Stimulated activated CD8-positive, alpha-beta memory T cell treated with anti-CD3 and anti-CD28 coated beads, Interleukin-4, amount 100 ng/mL, for 48 hours (primary cell): ENCODE data around the gene PDXK.

Source experiments
- DNase-seq: peaks from one replicate; pipeline ENCODE4 v3.0.0-alpha.2; 2020

PDXK gene

GRCh38 chr21:43785134-43785533 is 66.2 kb downstream of the PDXK start:
- DNase-seq: no peak

DNA sequence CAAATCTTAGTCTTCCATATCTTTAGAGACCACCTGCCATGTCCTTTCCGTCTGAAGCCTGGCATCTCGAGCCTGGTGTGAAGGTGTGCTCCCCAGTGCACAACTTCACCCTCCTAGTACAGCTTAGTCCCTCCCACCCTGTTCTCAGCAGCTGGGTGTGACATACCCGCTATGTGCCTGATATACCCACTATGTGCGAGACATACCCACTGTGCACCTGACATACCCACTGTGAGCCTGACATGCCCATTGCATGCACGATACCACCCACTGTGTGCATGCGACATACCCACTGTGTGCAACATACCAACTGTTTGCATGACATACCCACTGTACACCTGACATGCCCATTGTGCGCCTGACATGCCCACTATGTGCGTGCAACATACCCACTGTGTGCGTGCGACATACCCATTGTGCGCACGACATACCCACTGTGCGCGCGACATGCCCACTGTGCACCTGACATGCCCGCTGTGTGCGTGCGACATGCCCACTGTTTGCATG is 67.4 kb downstream of the PDXK start:
- no peak for DNase-seq

- DNase-seq: no peak
Observed at GRCh38 chr21:43786807-43787440, 68.0 kb downstream of the PDXK start.

GRCh38 chr21:43789276-43790009 is 70.5 kb downstream of the PDXK start, which contains the start of gene RRP1:
Gene RRP1 (plus strand): TSS chr21:43789577. CDS start chr21:43789630, 53 bp downstream.
- peak; percentile 96 for DNase-seq

DNA sequence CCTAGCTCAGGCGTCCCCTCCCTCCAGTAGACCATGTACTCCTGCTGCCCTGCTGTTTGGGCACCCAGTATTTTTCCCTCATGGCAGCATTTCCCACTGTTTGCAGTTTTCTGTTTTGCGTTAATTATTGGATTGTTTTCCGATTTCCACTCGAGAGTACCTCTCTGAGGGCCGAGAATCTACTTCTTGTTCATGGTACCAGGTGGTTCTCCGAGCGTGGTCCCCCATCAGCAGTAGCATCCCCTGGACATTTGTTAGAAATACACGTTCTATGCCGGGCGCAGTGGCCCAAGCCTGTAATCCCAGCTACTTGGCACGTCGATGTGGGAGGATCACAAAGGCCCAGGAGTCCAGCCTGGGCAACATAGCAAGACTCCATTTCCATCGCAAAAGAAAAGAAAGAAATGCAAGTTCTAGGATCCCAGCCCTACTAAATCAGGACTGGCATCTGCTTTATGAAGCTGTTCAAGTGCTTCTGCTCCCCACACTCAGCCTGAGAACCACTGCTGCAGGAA is 71.1 kb downstream of the PDXK start:
- no peak for DNase-seq

GRCh38 chr21:43792406-43792805 is 73.5 kb downstream of the PDXK start:
- no peak for DNase-seq

- DNase-seq: no peak
Observed at GRCh38 chr21:43793243-43793642, 74.3 kb downstream of the PDXK start.

- no peak for DNase-seq
Observed at GRCh38 chr21:43794311-43794710, 75.4 kb downstream of the PDXK start.

- DNase-seq: no peak
Observed at GRCh38 chr21:43794857-43795256, 75.9 kb downstream of the PDXK start.

DNA sequence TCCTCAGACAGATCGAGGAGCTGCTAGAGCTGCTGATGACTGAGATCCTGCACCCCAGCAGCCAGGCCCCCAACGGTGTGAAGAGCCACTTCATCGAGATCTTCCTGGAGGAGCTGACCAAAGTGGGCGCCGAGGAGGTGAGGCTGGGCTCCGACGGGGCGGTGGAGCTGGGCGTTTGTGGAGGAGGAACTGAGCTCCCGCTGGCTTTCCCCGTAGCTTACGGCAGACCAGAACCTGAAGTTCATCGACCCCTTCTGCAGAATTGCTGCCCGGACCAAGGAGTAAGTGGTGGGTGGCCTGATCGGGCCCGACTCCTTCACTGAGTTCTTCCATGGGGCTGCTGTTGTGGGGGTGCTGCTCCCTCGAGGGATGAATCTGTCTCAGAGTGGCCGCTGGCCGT is 78.5 kb downstream of the PDXK start:
- DNase-seq: no peak

- DNase-seq: no peak
Observed at GRCh38 chr21:43797925-43798715, 79.2 kb downstream of the PDXK start.

DNA sequence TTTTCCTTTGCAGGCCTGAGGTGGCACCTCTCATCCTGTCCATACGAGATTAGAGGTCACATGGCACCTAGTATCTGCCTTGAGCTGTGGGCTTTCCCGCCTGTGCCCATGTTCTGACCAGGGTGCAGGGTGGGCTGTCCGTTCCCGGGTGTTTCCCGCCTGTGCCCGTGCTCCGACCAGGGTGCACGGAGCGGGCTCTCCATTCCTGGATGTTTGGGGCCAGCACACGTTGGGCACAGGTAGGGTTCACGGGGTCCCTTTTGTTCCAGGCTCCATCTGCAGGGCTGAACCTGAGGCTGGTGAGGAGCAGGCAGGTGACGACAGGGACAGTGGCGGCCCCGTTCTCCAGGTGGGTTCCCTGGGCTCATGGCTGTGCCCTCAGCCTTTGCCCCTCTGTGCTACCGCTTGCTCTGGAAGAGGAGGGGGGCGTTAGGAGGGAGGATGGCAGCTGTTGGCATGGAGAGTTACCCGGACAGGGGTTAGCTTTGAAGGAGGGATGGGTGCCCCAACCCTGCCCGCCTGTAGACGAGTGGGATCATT is 80.4 kb downstream of the PDXK start:
- no peak for DNase-seq

DNA sequence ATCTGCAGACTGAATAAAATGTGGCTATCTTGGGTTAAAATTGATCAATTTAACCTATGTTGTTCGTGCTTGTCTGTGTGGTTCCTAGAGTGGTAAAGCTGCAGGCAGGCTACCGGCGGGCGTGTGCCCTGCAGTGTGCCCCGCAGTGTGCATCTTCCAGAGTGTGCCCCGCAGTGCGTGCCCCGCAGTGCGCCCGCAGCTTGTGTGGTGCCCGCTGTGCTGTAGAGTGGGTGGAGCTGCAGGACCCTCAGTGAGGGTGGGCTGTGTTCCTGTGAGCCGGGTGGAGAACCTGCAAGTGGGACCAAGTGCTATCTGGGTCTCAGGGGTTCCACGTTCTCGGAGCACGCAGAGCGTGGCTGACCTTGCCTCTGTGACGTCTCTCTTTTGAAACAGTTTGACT is 81.2 kb downstream of the PDXK start:
- no peak for DNase-seq

- DNase-seq: no peak
Observed at GRCh38 chr21:43800566-43800965, 81.6 kb downstream of the PDXK start.

- no peak for DNase-seq
Observed at GRCh38 chr21:43801006-43801783, 82.3 kb downstream of the PDXK start.

- no peak for DNase-seq
Observed at GRCh38 chr21:43802713-43803313, 83.9 kb downstream of the PDXK start.

GRCh38 chr21:43803558-43804300 is 84.8 kb downstream of the PDXK start:
- DNase-seq: no peak

GRCh38 chr21:43805275-43805800 is 86.4 kb downstream of the PDXK start:
- no peak for DNase-seq

DNA sequence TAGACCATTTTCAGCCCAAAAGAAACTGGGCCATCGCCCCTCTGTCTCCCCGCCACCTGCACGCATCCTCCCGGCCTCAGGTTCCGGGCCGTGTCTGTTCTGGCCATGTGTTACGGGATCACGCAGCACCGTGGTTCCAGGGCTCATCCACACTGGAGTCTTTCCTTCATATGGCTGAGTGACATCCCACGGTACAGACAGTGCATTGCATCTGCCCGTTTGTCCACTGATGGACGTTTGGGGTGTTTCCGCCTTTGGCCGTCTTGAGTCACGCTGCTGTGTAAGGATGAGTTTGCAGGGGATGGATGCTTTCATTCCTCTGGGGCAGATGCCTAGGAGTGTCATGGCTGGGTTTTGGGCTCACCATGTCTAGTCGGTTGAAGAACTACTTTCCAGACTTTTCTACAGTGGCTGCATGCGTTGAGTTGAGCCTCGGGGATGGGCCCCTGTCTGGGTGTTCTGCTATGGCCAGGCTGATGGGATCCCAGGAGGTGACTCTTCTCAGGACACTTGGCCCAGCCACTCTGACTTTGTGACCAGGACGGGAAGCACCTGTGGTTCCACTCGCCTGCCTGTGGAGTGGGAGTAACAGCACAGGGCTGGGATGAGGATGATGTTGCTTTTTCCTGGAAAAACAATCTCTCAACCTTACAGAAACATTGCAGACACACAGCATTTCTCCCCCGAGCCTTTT is 87.2 kb downstream of the PDXK start:
- no peak for DNase-seq

GRCh38 chr21:43808367-43808766 is 89.4 kb downstream of the PDXK start:
- no peak for DNase-seq
